ENCODE results near the gene TSPAN4. TPM values are rescaled to one million over a fixed set of nuclear protein-coding genes. Genes with fewer than 3 reads are reported as not detected.

Gene TSPAN4
- total RNA-seq, 1 donor from 2014 or later: 10.8 TPM

- intact Hi-C loops (cut with micrococcal nuclease): no loop called here
These were observed 19.5 kb downstream of the TSPAN4 start for GRCh38 chr11:862081-862661.

GRCh38 chr11:862696-863022 is 20.0 kb downstream of the TSPAN4 start:
- intact Hi-C loops (cut with micrococcal nuclease): no loop called here

GRCh38 chr11:863023-863909 is 20.6 kb downstream of the TSPAN4 start:
- intact Hi-C loops (cut with micrococcal nuclease): no loop called here

- intact Hi-C loops (cut with micrococcal nuclease): no loop called here
These were observed 21.5 kb downstream of the TSPAN4 start for GRCh38 chr11:863910-864827.

- intact Hi-C loops (cut with micrococcal nuclease): no loop called here
These were observed 22.2 kb downstream of the TSPAN4 start for GRCh38 chr11:864898-865297.

GRCh38 chr11:865462-866430 is 23.1 kb downstream of the TSPAN4 start:
- intact Hi-C loops (cut with micrococcal nuclease): no loop called here

GRCh38 chr11:866481-866880 is 23.8 kb downstream of the TSPAN4 start:
- intact Hi-C loops (cut with micrococcal nuclease): no loop called here

GRCh38 chr11:867856-868358 is 25.3 kb downstream of the TSPAN4 start:
- intact Hi-C loops (cut with micrococcal nuclease): no loop called here

GRCh38 chr11:868394-868793 is 25.7 kb downstream of the TSPAN4 start:
- intact Hi-C loops (cut with micrococcal nuclease): no loop called here

- intact Hi-C loops (cut with micrococcal nuclease): no loop called here
These were observed 26.1 kb downstream of the TSPAN4 start for GRCh38 chr11:868802-869201.

- intact Hi-C loops (cut with micrococcal nuclease): no loop called here
These were observed 26.9 kb downstream of the TSPAN4 start for GRCh38 chr11:869399-870126.

GRCh38 chr11:870127-870413 is 27.4 kb downstream of the TSPAN4 start:
- intact Hi-C loops (cut with micrococcal nuclease): no loop called here

- intact Hi-C loops (cut with micrococcal nuclease): no loop called here
These were observed 27.8 kb downstream of the TSPAN4 start for GRCh38 chr11:870418-870817.

- intact Hi-C loops (cut with micrococcal nuclease): no loop called here
These were observed 28.8 kb downstream of the TSPAN4 start for GRCh38 chr11:871472-871871.

GRCh38 chr11:872799-873198 is 30.1 kb downstream of the TSPAN4 start:
- intact Hi-C loops (cut with micrococcal nuclease): no loop called here

- intact Hi-C loops (cut with micrococcal nuclease): no loop called here
These were observed 31.1 kb downstream of the TSPAN4 start for GRCh38 chr11:873706-874105.

- intact Hi-C loops (cut with micrococcal nuclease): no loop called here
These were observed 32.6 kb downstream of the TSPAN4 start for GRCh38 chr11:875203-875602.

- intact Hi-C loops (cut with micrococcal nuclease): no loop called here
These were observed 33.2 kb downstream of the TSPAN4 start for GRCh38 chr11:875769-876301.

GRCh38 chr11:876545-876944 is 33.9 kb downstream of the TSPAN4 start:
- intact Hi-C loops (cut with micrococcal nuclease): no loop called here

- intact Hi-C loops (cut with micrococcal nuclease): no loop called here
These were observed 34.9 kb downstream of the TSPAN4 start for GRCh38 chr11:877565-877964.
